GM19328 (cell line): ENCODE measurements around the gene PDIA6.

Experiments
- ATAC-seq: cut with Tn5 transposase; IDR thresholded peaks from one replicate; pipeline ENCODE4 v1.9.1; 2021; ENCODE audit warnings: mild to moderate bottlenecking, moderate library complexity; ENCODE audit not compliant: unreplicated experiment

The PDIA6 gene

GRCh38 chr2:10812362-10813162 is at the start of gene PDIA6:
Gene PDIA6, minus strand, starts transcription at chr2:10812785. Its CDS starts 89 bp downstream, at chr2:10812696.
- ATAC-seq: peak; percentile 86

- no peak for ATAC-seq
These were observed 49.7 kb upstream of the PDIA6 start for GRCh38 chr2:10862330-10862729.

- no peak for ATAC-seq
These were observed 49.2 kb upstream of the PDIA6 start for GRCh38 chr2:10861765-10862164.

- no peak for ATAC-seq
These were observed 48.3 kb upstream of the PDIA6 start for GRCh38 chr2:10860814-10861325.

- ATAC-seq: no peak
These were observed 47.7 kb upstream of the PDIA6 start for GRCh38 chr2:10860081-10860813.

GRCh38 chr2:10859278-10859677 is 46.7 kb upstream of the PDIA6 start:
- no peak for ATAC-seq

- no peak for ATAC-seq
These were observed 36.0 kb upstream of the PDIA6 start for GRCh38 chr2:10848541-10848940.

- ATAC-seq: no peak
These were observed 34.4 kb upstream of the PDIA6 start for GRCh38 chr2:10847008-10847407.

GRCh38 chr2:10846110-10846861 is 33.7 kb upstream of the PDIA6 start:
- no peak for ATAC-seq

- ATAC-seq: no peak
These were observed 33.1 kb upstream of the PDIA6 start for GRCh38 chr2:10845640-10846039.

GRCh38 chr2:10844097-10844496 is 31.5 kb upstream of the PDIA6 start:
- ATAC-seq: no peak

- no peak for ATAC-seq
These were observed 29.9 kb upstream of the PDIA6 start for GRCh38 chr2:10842506-10842905.

- ATAC-seq: no peak
These were observed 29.1 kb upstream of the PDIA6 start for GRCh38 chr2:10841547-10842219.

GRCh38 chr2:10839813-10840212 is 27.2 kb upstream of the PDIA6 start:
- no peak for ATAC-seq

- ATAC-seq: no peak
These were observed 26.1 kb upstream of the PDIA6 start for GRCh38 chr2:10838734-10839133.

GRCh38 chr2:10837298-10838266 is 25.0 kb upstream of the PDIA6 start:
- ATAC-seq: no peak

- peak; percentile 64 for ATAC-seq
These were observed 22.7 kb upstream of the PDIA6 start for GRCh38 chr2:10835052-10835970.

GRCh38 chr2:10834068-10834655 is 21.6 kb upstream of the PDIA6 start:
- no peak for ATAC-seq
